Stomach (tissue), 4 donors: ENCODE data around the gene ACVR1B.

ENCODE experiments used
- POLR2AphosphoS5 ChIP-seq, 3 donors: sonication (generic); formaldehyde crosslinking; IDR thresholded peaks; one replicate each; pipeline ENCODE4 v1.6.1; 2016; ENCODE audit warnings: antibody characterized with exemption in 3 of 3
- TF ChIP-seq, protein P1 (sequence below), 7 experiments: fragments of 450-650 bp in 4 of 7; fragments of 200-600 bp in 3 of 7; sonication (generic) in 3 of 7; IDR thresholded peaks; one replicate each; pipeline ENCODE4 v1.5.1; 2016 to 2019; ENCODE audit warnings: antibody characterized with exemption in 7 of 7, control low read depth in 2 of 7, mild to moderate bottlenecking in 1 of 7

DNA sequence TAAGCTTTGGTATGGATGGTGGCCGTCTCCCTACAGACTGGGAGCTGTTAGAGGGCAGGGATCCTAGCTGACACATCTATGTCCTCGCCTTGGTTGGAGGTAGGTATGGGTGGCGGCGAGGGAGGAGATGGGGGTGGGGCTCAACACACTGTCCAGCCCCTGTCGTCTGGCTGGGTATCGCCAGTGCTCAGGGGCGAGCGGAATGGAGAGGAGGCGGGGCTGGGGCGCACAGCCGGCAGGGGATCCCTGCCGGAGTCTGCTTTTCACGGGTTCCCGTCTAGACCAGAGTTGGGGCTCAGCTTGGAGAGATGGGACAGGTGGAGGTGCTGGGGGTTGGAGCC is 71.3 kb downstream of the ACVR1B start:
- peak in 1 of 3 donors; percentile 6 for TF ChIP-seq POLR2AphosphoS5 (IDR thresholded peaks at IDR 0.05)
- TF ChIP-seq, protein P1, sequence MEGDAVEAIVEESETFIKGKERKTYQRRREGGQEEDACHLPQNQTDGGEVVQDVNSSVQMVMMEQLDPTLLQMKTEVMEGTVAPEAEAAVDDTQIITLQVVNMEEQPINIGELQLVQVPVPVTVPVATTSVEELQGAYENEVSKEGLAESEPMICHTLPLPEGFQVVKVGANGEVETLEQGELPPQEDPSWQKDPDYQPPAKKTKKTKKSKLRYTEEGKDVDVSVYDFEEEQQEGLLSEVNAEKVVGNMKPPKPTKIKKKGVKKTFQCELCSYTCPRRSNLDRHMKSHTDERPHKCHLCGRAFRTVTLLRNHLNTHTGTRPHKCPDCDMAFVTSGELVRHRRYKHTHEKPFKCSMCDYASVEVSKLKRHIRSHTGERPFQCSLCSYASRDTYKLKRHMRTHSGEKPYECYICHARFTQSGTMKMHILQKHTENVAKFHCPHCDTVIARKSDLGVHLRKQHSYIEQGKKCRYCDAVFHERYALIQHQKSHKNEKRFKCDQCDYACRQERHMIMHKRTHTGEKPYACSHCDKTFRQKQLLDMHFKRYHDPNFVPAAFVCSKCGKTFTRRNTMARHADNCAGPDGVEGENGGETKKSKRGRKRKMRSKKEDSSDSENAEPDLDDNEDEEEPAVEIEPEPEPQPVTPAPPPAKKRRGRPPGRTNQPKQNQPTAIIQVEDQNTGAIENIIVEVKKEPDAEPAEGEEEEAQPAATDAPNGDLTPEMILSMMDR (IDR thresholded peaks at IDR 0.05) = no peak
